ENCODE measurements around the gene ZNF391.

The ZNF391 gene

GRCh38 chr6:27433714-27434113 is 45.2 kb downstream of the ZNF391 start:
- Histone ChIP-seq H3K9me2 (replicated peaks; ENCODE audit: low read depth, low read length) (no peaks in the 10 kb centered on the region), H3F3A (ENCODE audit: low read depth) (no peaks in the 10 kb centered on the region), H4K20me1 (ENCODE audit: insufficient read depth, low read length, poor library complexity, severe bottlenecking) (no peaks in the 10 kb centered on the region), H3K36me3 (ENCODE audit: insufficient read depth, low read length) (no peaks in the 10 kb centered on the region), H2AFZ (ENCODE audit: low read length) (no peak overlapping the region), H3K4me1 (ENCODE audit: insufficient read depth, low read length, poor library complexity, severe bottlenecking) (no peaks in the 10 kb centered on the region), H3K79me2 (ENCODE audit: insufficient read depth, low read length) (no peaks in the 10 kb centered on the region), H3K9ac (ENCODE audit: low read depth, low read length, poor library complexity, severe bottlenecking) (no peak overlapping the region), H3K9me3 (ENCODE audit: insufficient read depth, low read depth, low read length) (no peaks in the 10 kb centered on the region), H3K4me2 (ENCODE audit: low read depth, low read length, poor library complexity, severe bottlenecking) (no peak overlapping the region), H3K4me3 (ENCODE audit: low read length, poor library complexity, severe bottlenecking) (no peak overlapping the region), H3K27me3 (ENCODE audit: insufficient read depth, low read length, poor library complexity, severe bottlenecking) (no peaks in the 10 kb centered on the region)
- no peak for TF ChIP-seq CTCF (conservative IDR thresholded peaks at IDR 0.05; ENCODE audit: low read length)
- no peak for TF ChIP-seq EZH2phosphoT487 (IDR thresholded peaks at IDR 0.05; ENCODE audit: borderline replicate concordance)

- Histone ChIP-seq H3K4me3 (ENCODE audit: low read length, poor library complexity, severe bottlenecking) (no peak overlapping the region), H4K20me1 (ENCODE audit: insufficient read depth, low read length, poor library complexity, severe bottlenecking) (no peaks in the 10 kb centered on the region), H3K4me1 (ENCODE audit: insufficient read depth, low read length, poor library complexity, severe bottlenecking) (no peaks in the 10 kb centered on the region), H3K9ac (ENCODE audit: low read depth, low read length, poor library complexity, severe bottlenecking) (no peak overlapping the region), H3K9me3 (ENCODE audit: insufficient read depth, low read depth, low read length) (no peaks in the 10 kb centered on the region), H3K9me2 (replicated peaks; ENCODE audit: low read depth, low read length) (no peaks in the 10 kb centered on the region), H3K79me2 (ENCODE audit: insufficient read depth, low read length) (no peaks in the 10 kb centered on the region), H2AFZ (ENCODE audit: low read length) (no peak overlapping the region), H3K27me3 (ENCODE audit: insufficient read depth, low read length, poor library complexity, severe bottlenecking) (no peaks in the 10 kb centered on the region), H3K4me2 (ENCODE audit: low read depth, low read length, poor library complexity, severe bottlenecking) (no peak overlapping the region), H3K36me3 (ENCODE audit: insufficient read depth, low read length) (no peaks in the 10 kb centered on the region), H3F3A (ENCODE audit: low read depth) (no peaks in the 10 kb centered on the region)
- TF ChIP-seq EZH2phosphoT487 (IDR thresholded peaks at IDR 0.05; ENCODE audit: borderline replicate concordance) = no peak
- no peak for TF ChIP-seq CTCF (conservative IDR thresholded peaks at IDR 0.05; ENCODE audit: low read length)
These were observed 50.8 kb downstream of the ZNF391 start for GRCh38 chr6:27439371-27439770.

GRCh38 chr6:27441001-27441400 is 52.4 kb downstream of the ZNF391 start:
- Histone ChIP-seq H3K36me3 (ENCODE audit: insufficient read depth, low read length) (no peaks in the 10 kb centered on the region), H3K9me2 (replicated peaks; ENCODE audit: low read depth, low read length) (no peaks in the 10 kb centered on the region), H3F3A (ENCODE audit: low read depth) (no peaks in the 10 kb centered on the region), H3K4me3 (ENCODE audit: low read length, poor library complexity, severe bottlenecking) (no peak overlapping the region), H4K20me1 (ENCODE audit: insufficient read depth, low read length, poor library complexity, severe bottlenecking) (no peaks in the 10 kb centered on the region), H3K4me1 (ENCODE audit: insufficient read depth, low read length, poor library complexity, severe bottlenecking) (no peaks in the 10 kb centered on the region), H2AFZ (ENCODE audit: low read length) (no peak overlapping the region), H3K27me3 (ENCODE audit: insufficient read depth, low read length, poor library complexity, severe bottlenecking) (no peaks in the 10 kb centered on the region), H3K9ac (ENCODE audit: low read depth, low read length, poor library complexity, severe bottlenecking) (no peak overlapping the region), H3K9me3 (ENCODE audit: insufficient read depth, low read depth, low read length) (no peaks in the 10 kb centered on the region), H3K79me2 (ENCODE audit: insufficient read depth, low read length) (no peaks in the 10 kb centered on the region), H3K4me2 (ENCODE audit: low read depth, low read length, poor library complexity, severe bottlenecking) (no peak overlapping the region)
- TF ChIP-seq CTCF (conservative IDR thresholded peaks at IDR 0.05; ENCODE audit: low read length) (no peak), EZH2phosphoT487 (IDR thresholded peaks at IDR 0.05; ENCODE audit: borderline replicate concordance) (no peak)

All from Loucy (cell line).